Stimulated activated CD4-positive, alpha-beta T cell treated with anti-CD3 and anti-CD28 coated beads, Interleukin-1b, Interleukin-23, amount 100 ng/mL, for 4 hours (primary cell): ENCODE measurements around the gene CTAGE8.
"Not testable (repeated sequence)": the region's sequence is repeated elsewhere in the genome, so short reads cannot be mapped to it uniquely, and the experiment has no call there.

ENCODE experiments used
- DNase-seq, 2 donors: peaks; one replicate each; pipeline ENCODE4 v3.0.0-alpha.2; 2020; ENCODE audit warnings: low read depth in 2 of 2

Gene CTAGE8, protein sequence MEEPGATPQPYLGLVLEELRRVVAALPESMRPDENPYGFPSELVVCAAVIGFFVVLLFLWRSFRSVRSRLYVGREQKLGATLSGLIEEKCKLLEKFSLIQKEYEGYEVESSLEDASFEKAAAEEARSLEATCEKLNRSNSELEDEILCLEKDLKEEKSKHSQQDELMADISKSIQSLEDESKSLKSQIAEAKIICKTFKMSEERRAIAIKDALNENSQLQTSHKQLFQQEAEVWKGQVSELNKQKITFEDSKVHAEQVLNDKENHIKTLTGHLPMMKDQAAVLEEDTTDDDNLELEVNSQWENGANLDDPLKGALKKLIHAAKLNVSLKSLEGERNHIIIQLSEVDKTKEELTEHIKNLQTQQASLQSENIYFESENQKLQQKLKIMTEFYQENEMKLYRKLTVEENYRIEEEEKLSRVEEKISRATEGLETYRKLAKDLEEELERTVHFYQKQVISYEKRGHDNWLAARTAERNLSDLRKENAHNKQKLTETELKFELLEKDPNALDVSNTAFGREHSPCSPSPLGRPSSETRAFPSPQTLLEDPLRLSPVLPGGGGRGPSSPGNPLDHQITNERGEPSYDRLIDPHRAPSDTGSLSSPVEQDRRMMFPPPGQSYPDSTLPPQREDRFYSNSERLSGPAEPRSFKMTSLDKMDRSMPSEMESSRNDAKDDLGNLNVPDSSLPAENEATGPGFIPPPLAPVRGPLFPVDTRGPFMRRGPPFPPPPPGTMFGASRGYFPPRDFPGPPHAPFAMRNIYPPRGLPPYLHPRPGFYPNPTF

DNA sequence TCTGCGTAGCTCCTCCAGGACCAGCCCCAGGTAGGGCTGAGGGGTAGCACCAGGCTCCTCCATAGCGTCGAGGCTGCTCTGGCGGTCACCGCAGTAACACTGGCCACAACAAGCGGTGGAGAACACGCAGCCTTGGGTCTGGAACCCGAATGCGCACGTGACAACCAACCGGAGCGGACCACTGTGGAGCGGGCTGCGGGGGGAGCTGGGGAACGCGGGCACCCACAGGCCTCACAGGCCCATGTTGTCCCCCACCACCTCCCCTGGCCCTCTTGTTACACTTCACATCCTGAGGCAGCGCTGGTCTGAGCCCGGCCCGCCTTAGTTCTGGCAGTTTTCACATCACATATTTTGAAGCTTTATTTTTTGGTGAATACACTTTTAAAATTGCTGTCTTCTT, at the start of gene CTAGE8:
CTAGE8 (minus strand) TSS at position 101 of the 400 bp plus-strand sequence; CDS start at position 63, 38 bp downstream.
- DNase-seq = not testable (repeated sequence)

DNA sequence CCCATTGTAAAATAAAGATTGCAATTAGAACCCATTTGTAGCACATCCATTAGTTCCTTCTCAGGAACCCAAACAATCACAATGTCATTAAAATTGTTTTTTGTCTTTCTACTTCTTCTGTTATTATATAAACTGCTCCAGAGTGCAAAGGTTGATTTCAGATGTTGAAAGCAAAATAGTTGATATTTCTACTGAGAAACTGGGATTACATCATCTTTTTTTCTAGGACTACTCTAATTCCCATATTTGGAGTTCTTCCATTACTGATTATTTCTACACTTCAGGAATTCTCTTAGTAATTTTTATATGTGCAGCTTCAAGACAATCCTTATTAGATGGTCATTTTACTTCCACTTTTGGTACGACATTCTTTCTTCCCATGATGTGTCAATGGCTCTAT, 48.4 kb upstream of the CTAGE8 start:
- not testable (repeated sequence) for DNase-seq

DNA sequence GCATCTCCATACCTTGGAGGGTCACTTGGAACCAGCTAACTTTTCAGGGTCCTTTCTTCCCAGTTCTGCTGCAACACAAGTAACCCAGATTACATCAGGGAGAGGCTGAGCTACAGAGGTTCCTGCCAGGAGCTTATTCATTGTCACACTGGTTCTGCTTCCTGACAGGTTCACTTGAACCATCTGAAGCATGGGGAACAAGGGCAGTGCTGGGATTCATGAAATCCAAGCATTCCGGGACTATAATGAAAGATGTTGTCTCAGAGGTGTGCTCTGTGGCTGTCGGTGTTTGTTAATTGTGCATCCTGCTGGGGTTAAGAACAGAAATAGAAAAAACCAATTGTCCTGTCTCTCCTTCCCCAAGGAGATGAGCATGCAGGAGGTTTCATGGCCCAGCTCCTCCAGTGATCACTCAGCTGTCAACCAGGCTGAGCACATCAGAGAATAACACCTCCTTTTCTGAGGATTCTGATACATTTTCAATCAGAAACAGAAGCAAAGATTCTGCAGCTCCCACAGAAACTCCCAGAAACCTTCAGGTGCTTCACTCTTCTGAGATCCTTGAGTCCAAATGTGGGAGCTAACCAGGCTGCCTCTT, 42.9 kb upstream of the CTAGE8 start, which contains the start of gene OR2A1:
OR2A1 (plus strand) TSS at position 548 of the 598 bp plus-strand sequence. CDS start 5,706 bp downstream, outside the sequence.
- not testable (repeated sequence) for DNase-seq

DNA sequence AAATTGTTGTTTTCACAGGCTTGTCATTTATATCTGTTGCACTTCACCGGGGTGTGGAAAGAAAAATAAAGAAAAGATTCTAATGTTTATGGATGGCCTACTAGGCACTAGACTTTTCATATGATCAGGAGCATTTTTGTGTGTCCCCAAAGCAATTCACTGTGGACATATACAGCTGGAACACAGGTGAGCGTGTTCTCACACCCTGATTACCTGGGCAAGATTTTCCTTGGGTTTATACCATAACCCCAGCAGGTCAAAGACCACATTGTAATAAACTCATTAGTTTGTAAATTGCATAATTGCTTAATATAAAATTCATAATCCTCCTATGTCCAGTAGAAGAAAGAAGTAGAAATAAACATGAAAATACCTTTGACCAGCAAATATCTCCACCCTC, 42.1 kb upstream of the CTAGE8 start:
- DNase-seq = not testable (repeated sequence)

DNA sequence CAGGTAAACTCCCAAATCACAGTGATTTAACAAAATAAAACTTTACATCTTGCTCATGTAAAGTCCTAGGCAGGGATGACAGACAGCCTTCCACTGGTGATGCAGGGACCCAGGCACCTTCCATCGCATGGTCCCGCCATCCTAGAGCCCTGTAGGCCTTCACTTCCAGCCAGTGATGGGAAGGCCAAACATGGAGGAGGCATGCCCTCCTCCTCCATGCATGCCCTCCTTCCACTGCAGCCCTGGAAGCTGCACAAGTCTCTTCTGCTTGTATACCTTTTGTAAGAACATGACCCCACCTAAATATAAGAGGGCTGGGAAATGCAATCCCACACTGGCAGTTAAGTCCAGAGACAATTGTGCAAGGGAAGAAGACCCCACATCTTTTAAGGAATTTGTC, 40.6 kb upstream of the CTAGE8 start:
- not testable (repeated sequence) for DNase-seq

DNA sequence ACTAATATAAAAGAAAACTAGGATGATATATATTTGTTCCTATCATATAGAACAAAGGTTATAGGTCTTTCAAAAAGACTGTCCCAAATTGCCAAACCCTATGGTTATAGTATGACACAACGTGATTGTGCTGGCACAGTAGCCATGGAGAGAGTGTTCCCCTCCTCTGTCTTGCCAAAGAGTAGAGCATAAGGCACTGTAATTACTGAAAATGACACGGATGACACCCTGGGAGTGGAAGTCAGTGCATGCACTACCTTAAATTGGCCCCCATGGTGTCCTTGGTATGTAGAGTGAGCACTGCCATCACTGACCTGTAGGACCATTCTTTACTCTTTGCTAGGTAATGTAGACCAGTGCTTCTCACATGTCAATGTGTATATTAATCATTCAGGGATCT, 36.1 kb upstream of the CTAGE8 start:
- DNase-seq = not testable (repeated sequence)

DNA sequence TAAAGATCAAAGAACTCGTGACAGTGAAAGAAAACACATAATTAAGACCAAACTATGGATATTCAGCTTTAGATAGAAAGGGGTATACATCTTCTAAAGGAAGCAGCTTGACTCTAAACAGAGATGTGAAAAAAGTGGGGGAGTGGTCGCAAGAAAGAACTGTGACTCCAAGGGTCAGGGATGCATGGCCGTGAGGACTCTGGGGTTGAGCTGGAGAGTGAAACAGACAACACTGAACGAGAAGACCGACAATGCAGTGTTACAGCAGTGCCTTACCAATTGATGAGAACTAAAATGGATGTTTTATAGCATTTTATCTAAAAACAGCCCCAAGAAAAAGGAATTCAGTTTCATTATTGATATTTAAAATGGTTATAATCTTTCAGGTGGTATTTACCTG, 34.5 kb upstream of the CTAGE8 start:
- not testable (repeated sequence) for DNase-seq

DNA sequence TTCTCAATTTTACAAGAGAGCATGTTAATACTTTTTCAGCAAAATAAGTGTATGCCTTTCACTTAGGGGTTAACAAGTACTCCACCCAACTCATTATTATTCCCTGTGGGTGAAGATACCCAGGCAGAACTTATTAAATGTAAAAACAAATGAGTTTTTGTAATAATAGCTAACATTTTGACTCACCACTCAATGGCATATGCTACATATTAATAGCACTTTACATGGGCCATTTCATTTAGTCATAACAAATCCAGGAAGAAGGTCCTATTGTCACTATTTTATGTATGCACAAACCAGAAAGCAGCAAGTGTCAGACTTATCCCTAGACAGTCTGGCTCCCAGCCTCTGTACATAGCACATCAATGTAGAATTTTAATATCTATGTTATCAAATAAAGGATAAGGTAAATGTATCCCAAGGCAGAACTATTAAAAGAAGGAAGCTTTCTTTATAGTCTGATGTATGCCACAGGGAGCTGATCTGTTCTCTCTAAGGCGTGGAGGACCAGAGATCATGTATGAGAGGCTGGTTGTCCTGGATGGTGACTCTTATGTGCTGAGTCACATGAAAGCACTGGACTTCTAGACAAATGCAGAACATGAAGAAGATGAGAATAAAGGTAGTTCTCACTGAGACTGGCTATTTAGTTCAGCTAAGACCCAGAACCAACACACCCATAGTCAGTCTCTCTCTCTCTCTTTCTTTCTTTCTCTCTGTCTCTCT, 33.7 kb upstream of the CTAGE8 start:
- not testable (repeated sequence) for DNase-seq

DNA sequence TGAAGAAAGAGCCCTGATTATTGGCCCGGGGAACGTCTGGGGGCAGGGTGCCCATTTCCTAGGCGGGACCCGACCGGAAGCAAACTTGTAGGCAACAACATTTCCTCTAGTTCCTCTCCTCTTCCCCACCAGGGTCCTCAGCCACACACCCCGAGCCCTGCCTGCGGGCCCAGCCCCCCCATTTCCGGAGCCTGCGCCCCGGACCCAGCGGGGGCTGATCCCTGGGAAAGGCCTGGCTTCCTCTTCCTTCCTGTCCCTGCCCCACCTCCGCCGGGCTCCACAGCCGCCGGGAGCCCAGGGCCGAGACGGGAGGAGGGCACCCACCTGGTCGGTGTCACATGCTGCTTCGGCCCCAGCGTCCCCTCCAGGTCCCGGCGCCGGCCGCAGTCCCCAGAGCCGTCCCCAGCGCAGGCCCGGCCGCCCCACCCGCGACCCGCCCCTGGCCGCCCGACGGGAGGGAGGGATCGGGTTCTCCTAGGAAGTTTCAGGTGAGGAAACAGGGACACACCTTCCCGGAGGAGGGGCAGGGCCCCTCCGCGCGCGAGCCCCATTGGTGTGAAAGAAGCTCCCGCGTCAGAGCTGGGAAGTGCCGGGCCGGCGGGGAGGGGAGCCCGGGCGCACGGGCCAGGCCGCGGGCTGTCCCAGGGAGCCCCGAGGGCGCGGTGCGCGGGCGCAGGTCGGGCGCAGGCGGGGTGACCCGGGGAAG, 24.9 kb upstream of the CTAGE8 start:
- DNase-seq = not testable (repeated sequence)

DNA sequence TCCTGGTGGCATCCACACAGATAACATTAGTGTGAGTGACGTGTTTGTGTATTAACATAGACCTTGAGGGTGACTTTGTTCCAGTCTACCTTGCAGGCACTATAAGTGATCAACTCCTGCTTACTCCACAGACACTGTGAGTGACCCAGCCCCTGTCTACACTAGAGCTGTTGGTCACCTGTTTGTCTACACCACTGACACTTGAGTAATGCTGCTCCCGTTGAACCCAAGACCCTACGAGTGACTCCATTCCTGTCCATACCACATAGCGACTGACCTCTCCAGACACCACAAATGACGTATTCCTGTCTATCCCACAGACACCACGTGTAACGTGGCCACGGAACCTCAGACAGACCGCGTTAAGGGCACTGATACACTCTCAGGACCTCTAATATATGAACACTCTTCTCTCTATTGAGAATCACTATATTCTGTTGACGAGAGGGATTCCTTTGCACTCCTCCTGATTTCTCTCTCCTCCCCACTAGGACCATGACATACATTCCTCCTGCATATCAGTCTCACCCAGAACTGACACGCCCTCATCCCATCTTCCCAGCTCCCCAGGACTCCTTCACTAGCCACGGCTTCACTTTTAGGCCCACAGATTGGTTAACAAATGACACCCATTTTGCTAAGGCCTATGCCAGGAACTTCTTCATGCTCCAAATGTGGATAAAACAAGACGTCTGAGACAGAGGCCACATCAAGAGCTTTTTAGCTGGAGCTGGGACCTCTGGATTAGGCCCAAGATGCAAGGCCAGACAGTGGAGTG, 23.5 kb upstream of the CTAGE8 start:
- DNase-seq = not testable (repeated sequence)

DNA sequence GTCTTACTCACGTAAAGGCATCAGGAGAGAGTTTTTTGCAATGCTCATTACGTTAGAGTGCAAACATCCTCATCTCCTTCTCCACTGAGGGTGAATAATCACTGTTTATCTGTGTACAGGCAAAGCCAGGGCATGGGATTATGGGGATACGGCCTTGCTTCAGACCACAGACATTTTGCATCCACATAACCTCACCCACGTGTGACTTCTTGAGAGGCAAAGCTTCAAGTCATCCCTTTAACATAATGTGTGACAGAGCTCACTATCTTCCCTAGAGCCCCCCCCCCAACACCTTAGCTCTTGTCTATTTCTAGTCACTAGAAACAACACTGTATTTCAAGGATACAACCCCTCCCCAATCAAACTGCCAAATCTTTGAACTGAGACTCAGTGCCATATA, 22.5 kb upstream of the CTAGE8 start:
- not testable (repeated sequence) for DNase-seq

DNA sequence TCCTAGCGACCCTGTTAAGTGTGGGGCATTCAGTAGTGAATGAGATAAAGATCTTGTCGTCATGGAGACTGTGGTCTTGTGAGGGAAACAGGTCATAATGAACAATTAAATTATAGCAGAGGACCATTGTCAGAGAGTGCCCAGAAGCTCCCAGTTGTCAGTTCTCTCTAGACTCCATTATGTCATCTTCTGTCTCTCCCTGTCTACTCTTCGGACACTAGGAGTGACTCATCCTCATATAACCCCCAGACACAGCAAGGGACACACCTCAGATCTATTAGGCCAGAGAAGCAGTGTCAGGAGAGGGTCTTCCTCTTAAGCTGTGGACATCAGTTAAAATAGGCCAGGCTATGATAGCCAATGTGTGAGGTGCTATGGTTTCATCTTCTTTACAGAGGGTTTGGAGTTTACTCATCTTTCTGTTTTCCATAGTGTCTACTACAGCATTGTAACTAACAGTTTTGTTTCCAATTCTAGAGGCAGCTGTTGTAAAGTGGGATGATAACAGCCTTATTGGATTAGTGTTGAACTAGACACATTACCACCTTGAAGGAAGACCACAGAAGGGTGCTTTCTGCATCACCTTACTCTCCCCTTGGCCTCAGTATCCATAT, 18.2 kb upstream of the CTAGE8 start:
- DNase-seq = not testable (repeated sequence)

DNA sequence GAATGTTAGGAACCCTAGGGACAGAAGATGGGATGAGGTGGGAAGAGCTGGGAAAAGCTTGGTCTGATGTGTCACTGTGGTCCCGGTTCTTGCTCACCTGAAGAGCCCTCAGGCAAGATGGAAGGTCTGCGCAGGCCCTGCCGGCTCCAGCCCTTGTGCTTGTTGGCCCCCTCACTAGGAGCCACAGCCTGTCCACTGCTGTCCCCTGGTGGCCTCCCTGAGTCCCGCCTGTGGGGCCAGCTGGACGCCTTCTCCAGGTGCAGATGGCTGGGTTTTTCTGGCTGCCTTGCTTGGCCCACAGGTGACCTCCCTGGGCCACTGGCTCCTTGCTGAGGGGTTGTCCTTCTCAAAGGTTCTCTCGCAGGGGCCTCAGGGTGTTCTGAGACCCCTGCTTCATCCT, 14.6 kb upstream of the CTAGE8 start:
- DNase-seq = not testable (repeated sequence)

DNA sequence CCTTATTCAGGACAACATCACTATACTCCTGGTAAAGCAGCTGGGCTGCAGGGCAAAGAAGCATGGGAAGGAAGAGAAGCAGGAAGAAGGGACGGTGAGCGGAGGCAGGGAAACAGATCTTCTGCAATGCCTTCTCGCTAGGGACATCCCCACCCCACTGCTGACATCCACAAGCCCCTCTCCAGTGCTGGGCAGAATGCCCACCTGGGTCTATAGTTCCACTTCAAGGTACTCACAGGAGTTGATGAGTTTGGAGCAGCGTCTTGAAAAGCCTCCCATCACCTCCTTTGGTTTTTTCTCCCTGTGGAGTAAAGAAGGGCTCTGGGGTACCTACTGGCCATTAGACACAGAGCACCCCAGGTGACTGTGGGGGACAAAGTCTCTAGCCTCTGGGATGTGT, 13.4 kb upstream of the CTAGE8 start:
- not testable (repeated sequence) for DNase-seq

DNA sequence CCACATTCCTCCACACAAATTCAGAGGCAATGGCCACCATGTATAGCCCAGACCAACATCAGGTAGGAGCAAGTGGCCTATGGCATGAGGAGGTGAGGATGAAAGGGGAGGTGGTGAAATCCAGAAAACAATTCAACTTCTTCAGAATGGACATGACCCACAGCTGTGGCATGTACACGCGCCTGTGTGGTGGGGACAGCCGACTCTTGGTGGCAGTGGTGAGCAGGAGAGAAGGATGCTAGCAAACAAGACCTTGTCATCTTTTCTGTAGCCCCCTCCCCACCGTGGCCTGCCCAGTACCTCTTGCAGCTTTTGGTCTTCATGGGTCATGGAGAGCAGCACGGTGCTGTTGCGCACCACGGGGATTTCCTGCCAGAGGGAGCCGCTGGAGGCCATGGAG, 12.9 kb upstream of the CTAGE8 start:
- not testable (repeated sequence) for DNase-seq

DNA sequence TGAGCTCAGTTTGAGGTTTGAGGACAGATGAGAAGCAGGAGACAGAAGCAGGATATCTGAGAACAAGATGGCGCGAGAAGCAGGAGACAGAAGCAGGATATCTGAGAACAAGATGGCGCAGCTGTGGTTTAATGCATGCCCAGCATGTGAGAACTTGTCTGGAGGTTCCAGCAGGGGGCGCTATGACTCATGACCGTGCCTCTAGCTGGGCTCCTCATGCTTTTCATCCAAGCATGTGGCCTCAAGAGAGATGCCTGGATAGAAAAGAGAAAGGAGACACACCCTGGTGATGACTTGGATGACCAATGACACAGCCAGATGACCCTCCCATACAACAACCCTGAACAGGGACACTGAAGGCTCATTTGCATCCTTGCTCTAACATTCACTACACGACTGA, 10.9 kb upstream of the CTAGE8 start:
- DNase-seq = not testable (repeated sequence)

DNA sequence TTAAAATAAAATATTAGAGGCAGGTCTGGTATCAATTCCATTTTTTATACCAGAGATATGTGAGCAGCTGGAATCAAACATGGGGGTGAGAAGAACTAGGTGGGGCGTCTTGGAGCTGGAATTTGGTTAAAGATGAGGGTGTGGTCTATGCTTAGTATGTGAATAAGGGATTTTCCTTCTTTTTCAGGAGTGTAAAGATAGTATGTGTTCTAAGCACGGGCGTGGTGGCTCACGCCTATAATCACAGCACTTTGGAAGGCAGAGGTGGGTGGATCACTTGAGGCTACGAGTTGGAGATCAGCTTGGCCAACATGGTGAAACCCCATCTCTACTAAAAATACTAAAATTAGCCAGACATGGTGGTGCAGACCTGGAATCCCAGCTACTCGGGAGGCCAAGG, 6.2 kb upstream of the CTAGE8 start:
- DNase-seq = not testable (repeated sequence)

DNA sequence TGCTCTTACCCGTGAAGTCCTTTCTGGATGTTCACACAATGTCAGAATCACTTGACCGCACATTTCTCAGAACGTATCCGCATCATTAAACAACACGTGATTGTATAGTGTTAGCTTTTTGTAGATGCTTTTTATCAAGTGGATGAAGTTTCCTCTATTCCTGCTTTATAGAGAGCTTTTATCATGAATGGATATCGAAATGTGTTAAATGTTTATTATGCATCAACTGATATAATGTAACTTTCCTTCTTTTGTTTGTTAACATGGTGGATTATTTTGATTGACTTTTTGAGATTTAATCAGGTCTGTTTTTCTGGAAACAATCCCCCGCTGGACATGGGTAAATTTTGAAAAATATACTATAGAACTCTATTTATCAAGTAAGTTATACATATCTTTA, 4.4 kb downstream of the CTAGE8 start, which contains the start of gene OR2A7:
OR2A7 (minus strand) TSS at position 101 of the 400 bp plus-strand sequence. CDS start 5,164 bp downstream, outside the sequence.
- DNase-seq = not testable (repeated sequence)

DNA sequence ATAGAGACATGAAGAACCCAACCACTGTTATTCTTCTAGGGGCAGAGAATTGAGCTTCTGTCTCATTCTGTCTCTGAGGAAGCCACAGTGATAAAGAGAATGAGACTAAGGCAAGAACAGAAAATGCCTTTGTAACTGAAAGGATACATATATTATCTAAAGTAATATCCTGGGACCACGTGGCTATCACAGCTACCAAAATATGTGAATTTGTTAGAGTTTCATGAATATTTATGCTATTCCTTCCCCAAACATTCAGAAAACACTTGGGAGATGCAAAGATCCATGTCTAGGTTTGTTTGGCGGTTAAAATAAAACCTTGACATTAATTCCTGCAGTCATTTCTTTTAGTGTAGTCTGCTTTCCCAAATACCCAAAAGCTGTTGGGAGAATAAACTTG, 7.0 kb downstream of the CTAGE8 start:
- not testable (repeated sequence) for DNase-seq
